Effector CD8-positive, alpha-beta T cell (primary cell): ENCODE results near the gene KIF26A.
"Not testable (repeated sequence)": the region's sequence is repeated elsewhere in the genome, so short reads cannot be mapped to it uniquely, and the experiment has no call there.

Experiments used
- DNase-seq: peaks from one replicate; lab custom pipeline; 2025; lab: John Stamatoyannopoulos, UW

KIF26A gene

GRCh38 chr14:104208331-104208730 is 69.9 kb downstream of the KIF26A start:
- DNase-seq = not testable (repeated sequence)

GRCh38 chr14:104209071-104209470 is 70.7 kb downstream of the KIF26A start:
- DNase-seq = not testable (repeated sequence)

DNA sequence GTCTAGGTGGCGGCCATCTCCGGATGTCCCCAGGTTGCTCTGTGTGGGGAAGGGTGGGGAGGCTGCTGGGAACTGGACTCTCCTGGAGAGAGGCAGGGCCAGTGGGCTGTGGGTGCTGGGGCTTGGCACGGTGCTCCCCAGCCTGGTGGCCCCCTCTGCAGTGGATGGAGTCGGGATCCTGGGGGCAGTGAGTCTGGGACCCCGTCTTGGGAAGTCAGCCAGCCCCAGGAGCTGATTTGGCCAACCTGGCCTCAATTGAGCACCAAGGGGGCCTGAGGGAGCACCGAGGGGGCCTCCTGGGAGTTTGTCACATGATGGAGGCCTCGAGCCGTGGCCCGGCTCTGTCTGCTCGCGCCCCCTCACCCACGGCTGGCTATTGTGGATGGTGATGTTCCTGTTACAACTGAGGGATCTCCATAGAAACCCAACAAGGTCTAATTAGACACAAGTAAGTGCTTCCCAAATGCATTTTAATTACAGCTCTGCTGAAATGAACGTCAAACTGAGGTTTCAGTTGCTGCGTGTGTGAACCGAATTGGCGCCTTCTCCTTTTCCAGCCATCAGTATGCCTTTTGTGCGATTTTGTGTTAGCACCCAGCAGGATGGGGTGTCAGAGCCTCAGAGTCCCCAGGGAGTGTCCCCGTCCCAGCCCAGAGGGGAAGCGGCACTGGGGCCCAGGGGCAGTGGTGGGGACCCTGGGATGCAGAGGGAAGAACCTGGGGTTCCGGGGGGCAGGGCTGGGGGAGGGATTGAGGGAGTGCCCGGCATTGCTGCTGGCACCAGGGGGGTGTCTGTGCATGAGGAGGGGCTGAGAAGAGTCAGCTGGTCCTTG is 71.8 kb downstream of the KIF26A start:
- no peak for DNase-seq

DNA sequence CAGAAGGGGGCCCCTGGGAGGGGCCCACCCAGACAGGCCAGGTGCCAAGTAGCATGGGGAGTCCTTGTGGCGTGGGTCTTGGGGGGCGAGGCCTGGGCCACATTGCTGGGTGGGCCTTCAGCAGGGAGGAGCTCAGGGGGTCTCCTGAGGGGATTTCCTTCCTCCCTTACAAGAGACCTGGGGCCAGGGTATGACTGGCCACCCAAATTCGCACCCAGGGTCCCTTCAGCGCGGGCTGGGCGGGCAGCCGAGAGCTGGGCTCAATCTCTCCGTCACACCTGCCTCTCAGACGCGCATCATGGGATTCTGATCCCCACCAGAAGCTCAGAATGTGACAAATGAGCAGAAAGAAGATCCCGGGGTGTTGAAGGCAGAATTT is 72.4 kb downstream of the KIF26A start:
- DNase-seq = no peak

DNA sequence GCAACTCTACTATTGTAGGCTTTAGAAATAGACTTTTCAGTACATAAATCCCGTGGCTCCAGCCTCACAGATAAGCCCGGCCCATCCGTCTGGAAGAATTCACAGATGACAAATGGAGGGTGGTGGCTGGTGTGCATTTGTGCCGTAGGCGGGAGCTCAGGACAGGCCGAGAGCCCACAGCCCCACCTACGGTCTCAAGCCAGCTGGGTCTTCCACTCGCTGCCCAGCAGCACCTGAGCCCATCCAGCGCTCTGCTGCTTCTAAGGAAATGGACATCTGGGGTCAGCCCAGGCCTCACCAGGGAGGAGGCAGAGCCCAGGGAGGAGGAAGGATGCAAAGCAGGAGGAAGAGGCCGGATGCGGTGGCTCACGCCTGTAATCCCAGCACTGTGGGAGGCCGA is 72.8 kb downstream of the KIF26A start:
- no peak for DNase-seq

DNA sequence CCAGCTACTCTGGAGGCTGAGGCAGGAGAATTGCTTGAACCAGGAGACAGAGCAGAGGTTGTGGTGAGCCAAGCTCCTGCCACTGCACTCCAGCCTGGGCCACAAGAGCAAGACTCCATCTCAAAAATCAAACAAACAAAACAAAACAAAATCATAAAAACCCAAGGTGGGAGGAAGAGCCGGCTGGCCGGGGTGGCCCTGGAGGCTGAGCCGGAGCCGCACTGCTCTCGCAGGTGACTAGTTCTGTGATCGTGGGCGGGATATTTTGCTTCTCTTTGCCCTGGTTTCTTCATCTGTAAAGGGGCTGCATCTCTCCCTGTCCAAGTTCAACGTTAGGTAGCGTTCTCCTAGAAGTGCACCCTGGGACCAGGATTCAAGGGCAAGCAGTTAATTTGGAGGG is 73.4 kb downstream of the KIF26A start:
- DNase-seq = no peak

- no peak for DNase-seq
Observed at GRCh38 chr14:104212206-104213095, 74.1 kb downstream of the KIF26A start.

- DNase-seq = no peak
Observed at GRCh38 chr14:104213301-104214034, 75.1 kb downstream of the KIF26A start.

GRCh38 chr14:104214431-104215218 is 76.2 kb downstream of the KIF26A start:
- no peak for DNase-seq

DNA sequence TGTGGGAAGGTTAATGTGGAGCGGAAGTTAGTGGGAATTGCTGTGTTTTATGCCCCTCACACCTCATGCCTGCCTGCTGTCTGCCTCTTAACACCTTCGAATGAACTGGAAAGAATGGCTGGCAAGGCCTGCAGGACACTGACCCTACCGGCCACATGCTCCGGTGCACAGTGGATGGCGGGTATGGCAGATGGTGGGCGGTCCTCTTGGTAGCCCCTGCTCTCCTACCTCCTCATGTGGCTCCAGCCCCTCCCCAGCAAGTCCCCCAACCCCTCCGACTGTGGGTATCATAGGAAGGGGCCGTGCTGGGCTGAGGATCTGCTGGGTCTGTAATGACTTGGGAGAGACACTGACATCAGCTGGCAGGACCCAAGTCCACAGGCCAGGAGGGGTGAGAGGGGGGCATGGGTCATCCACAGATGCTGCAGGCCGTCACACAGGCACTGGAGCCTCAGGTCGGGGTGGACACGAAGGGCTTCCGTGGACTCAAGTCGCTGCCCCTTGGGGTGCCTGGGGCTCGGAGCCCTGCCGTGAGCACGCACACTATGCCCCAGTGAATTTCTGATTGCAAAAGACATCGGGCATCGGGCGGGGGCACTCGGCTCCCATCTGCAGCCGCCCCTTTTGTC is 77.4 kb downstream of the KIF26A start:
- DNase-seq = no peak

DNA sequence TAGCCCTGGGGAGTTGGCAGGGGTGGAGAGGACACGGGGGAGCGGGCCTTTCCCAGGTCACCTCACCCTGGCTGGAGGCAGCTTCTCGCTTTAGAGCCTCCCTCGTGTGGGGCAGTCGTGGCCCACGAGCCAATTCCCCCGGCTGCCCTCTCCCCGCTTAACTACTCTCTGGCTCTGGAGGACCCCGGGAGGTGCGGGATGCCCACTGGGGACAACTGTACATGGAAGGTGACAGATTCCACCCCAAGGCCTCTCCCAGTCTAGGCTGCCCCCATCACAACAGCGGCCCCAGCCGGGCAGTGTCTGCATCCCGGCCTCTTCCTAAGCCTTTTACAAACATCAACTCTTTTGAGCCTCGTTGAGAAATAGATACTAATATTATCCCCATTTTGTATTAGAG is 78.1 kb downstream of the KIF26A start:
- DNase-seq = no peak

- no peak for DNase-seq
Observed at GRCh38 chr14:104217486-104218360, 79.3 kb downstream of the KIF26A start.

DNA sequence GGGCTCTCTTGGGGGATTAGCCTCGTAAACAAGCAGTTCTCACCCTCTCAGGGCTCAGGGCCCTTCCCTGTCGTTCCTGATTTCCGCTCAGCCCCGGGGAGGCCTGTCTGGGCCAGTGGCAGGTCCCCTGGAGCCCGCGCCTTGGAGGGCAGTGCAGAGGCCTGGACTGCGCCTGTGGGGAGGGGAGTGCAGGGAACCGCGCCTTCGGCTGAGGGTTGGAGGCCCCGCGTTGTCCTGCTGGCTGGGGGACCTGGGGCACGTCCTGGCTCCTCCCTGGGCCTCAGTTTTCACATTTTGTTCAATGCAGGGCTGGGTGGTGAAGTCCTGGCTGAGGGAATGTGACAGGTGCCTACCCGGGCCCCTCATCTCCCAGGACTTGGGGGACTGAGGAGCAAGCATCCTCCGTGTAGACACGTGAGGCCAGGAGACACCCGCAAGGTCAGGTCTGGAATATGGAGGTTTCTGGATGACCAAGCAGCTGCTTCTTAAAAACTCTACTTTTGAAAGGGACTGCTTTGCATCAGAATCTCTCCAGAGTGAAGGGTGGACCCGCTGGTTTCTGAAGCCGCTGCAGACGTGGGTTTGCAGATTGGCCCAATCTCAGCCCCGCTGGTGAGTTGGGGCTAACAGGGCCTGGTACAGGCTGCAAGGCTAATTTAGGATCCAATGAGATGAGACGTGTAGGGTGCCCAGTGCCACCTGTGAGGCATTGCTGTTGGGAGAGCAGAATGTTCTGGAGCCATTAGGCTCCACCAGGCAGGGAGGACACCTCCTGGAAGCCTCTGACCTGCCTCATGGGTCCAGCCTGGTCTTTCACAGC is 80.2 kb downstream of the KIF26A start:
- no peak for DNase-seq

DNA sequence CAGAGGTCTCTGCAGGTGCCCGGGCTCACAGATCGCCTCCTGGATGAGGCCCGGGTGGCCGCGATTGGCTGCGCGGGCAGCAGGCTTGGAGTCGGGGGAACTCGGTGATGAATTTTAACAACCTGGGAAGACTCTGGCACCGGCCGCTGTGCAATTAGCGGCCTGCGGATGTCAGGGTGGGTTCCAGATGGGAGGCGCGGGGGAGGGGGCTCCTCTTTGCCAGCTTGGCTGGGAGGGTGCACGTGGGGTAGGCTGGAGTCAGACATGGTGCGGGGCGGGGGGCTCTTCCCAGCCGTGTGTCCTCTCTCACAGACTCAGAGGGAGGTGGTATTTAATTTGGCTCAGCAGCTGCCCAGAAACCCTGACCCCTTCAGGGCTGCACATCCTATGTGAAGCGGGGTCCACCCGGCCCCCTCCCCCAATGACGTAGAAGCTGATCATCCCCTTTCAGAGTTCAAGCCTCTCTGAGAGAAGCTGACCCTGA is 81.4 kb downstream of the KIF26A start:
- DNase-seq = no peak

GRCh38 chr14:104220215-104221070 is 82.1 kb downstream of the KIF26A start:
- no peak for DNase-seq

- no peak for DNase-seq
Observed at GRCh38 chr14:104221071-104221625, 82.8 kb downstream of the KIF26A start.

GRCh38 chr14:104221636-104222369 is 83.4 kb downstream of the KIF26A start:
- no peak for DNase-seq
